ENCODE measurements around the gene DUSP11.

DNA sequence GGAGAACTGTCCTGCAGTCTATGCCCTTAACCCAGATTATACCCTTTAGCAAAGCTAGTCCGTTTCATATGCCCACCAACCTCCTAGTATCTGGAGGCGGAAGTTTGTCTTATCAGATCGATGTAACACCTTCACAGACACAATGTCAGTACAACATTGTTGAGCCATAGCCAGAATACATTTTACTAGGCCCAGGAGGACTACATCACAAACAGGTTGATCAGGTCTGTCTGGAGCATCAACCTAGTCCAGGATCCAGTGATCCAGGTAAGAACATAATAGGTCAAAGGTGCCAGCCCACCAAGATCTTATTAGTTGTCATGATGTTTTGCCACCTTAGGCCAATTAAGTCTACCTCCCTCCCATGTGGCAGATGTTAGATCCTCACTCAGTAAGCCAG is 40.8 kb downstream of the DUSP11 start:
- TF ChIP-seq, protein P1, sequence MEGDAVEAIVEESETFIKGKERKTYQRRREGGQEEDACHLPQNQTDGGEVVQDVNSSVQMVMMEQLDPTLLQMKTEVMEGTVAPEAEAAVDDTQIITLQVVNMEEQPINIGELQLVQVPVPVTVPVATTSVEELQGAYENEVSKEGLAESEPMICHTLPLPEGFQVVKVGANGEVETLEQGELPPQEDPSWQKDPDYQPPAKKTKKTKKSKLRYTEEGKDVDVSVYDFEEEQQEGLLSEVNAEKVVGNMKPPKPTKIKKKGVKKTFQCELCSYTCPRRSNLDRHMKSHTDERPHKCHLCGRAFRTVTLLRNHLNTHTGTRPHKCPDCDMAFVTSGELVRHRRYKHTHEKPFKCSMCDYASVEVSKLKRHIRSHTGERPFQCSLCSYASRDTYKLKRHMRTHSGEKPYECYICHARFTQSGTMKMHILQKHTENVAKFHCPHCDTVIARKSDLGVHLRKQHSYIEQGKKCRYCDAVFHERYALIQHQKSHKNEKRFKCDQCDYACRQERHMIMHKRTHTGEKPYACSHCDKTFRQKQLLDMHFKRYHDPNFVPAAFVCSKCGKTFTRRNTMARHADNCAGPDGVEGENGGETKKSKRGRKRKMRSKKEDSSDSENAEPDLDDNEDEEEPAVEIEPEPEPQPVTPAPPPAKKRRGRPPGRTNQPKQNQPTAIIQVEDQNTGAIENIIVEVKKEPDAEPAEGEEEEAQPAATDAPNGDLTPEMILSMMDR (IDR thresholded peaks at IDR 0.05): no peak
- no peak for TF ChIP-seq POLR2A (IDR thresholded peaks at IDR 0.05)
